Mesenchymal stem cell (in vitro differentiated cells and primary cell): ENCODE data around the gene ENTPD2.

Experiments
- DNase-seq: peaks from one replicate; pipeline ENCODE4 v3.0.0-alpha.2; 2013
- H2AFZ ChIP-seq: one replicate; pipeline ENCODE4 v1.6.1; 2013; ENCODE audit warnings: low read depth, mild to moderate bottlenecking, control low read depth, inconsistent platforms, low read length, moderate library complexity
- H2AK5ac ChIP-seq: 2 replicates; pipeline ENCODE4 v1.6.1; 2013; ENCODE audit warnings: low read length, moderate library complexity, mild to moderate bottlenecking, inconsistent platforms; ENCODE audit not compliant: severe bottlenecking
- H2BK120ac ChIP-seq: one replicate; pipeline ENCODE4 v1.6.1; 2013; ENCODE audit warnings: low read depth, mild to moderate bottlenecking, inconsistent platforms, low read length, moderate library complexity
- H2BK12ac ChIP-seq, 2 experiments: one replicate each; pipeline ENCODE4 v1.6.1; 2013; ENCODE audit warnings: inconsistent platforms in 2 of 2, low read length in 2 of 2, mild to moderate bottlenecking in 2 of 2, moderate library complexity in 2 of 2, control low read depth in 1 of 2
- H2BK15ac ChIP-seq: one replicate; pipeline ENCODE4 v1.6.1; 2013; ENCODE audit warnings: mild to moderate bottlenecking, low read depth, inconsistent platforms; ENCODE audit not compliant: poor library complexity, severe bottlenecking
- H2BK5ac ChIP-seq: 2 replicates; pipeline ENCODE4 v1.6.1; 2013; ENCODE audit warnings: low read depth, mild to moderate bottlenecking, low read length, control low read depth, inconsistent platforms; ENCODE audit not compliant: poor library complexity, severe bottlenecking
- H3K14ac ChIP-seq, 2 experiments: one replicate each; pipeline ENCODE4 v1.6.1; 2013; ENCODE audit warnings: inconsistent platforms in 2 of 2, low read length in 2 of 2, control low read depth in 1 of 2, mild to moderate bottlenecking in 1 of 2, moderate library complexity in 1 of 2
- H3K18ac ChIP-seq, 2 experiments: one replicate each; pipeline ENCODE4 v1.6.1; 2013; ENCODE audit warnings: inconsistent platforms in 2 of 2, low read length in 2 of 2, control low read depth in 1 of 2, low read depth in 1 of 2, mild to moderate bottlenecking in 1 of 2
- H3K23ac ChIP-seq, 2 experiments: one replicate each; pipeline ENCODE4 v1.6.1; 2013; ENCODE audit warnings: inconsistent platforms in 2 of 2, low read length in 2 of 2, mild to moderate bottlenecking in 2 of 2, moderate library complexity in 2 of 2, control low read depth in 1 of 2
- H3K27ac ChIP-seq: 2 replicates; pipeline ENCODE4 v1.5.1; 2013; ENCODE audit warnings: mild to moderate bottlenecking, moderate library complexity, low read length, control low read depth, inconsistent platforms; ENCODE audit not compliant: poor library complexity, severe bottlenecking
- H3K27me3 ChIP-seq, 2 experiments: 2 replicates each; pipeline versions ENCODE4 v1.6.1 to v1.7.0; 2013; ENCODE audit warnings: low read length in 2 of 2, mild to moderate bottlenecking in 2 of 2, moderate library complexity in 2 of 2, control low read depth in 1 of 2, inconsistent platforms in 1 of 2; ENCODE audit not compliant: control insufficient read depth in 1 of 2, insufficient read depth in 1 of 2
- H3K36me3 ChIP-seq, 2 experiments: 2 replicates each; pipeline versions ENCODE4 v1.6.1 to v1.7.0; 2013; ENCODE audit warnings: low read length in 2 of 2, control low read depth in 1 of 2, inconsistent platforms in 1 of 2, low read depth in 1 of 2, mild to moderate bottlenecking in 1 of 2; ENCODE audit not compliant: insufficient read depth in 2 of 2, control insufficient read depth in 1 of 2
- H3K4ac ChIP-seq, 2 experiments: one replicate each; pipeline ENCODE4 v1.6.1; 2013; ENCODE audit warnings: inconsistent platforms in 2 of 2, low read length in 2 of 2, mild to moderate bottlenecking in 2 of 2, moderate library complexity in 2 of 2, control low read depth in 1 of 2, low read depth in 1 of 2
- H3K4me1 ChIP-seq: 2 replicates; pipeline ENCODE4 v1.6.1; 2013; ENCODE audit warnings: low read depth, low read length, control low read depth; ENCODE audit not compliant: control insufficient read depth, insufficient read depth
- H3K4me2 ChIP-seq: 2 replicates; pipeline ENCODE4 v1.6.1; 2013; ENCODE audit warnings: low read length, mild to moderate bottlenecking, inconsistent platforms; ENCODE audit not compliant: poor library complexity, severe bottlenecking
- H3K4me3 ChIP-seq, 2 experiments: 2 replicates each; pipeline versions ENCODE4 v1.5.1 to v1.7.0; 2013; ENCODE audit warnings: low read length in 2 of 2, mild to moderate bottlenecking in 2 of 2, control low read depth in 1 of 2, low read depth in 1 of 2; ENCODE audit not compliant: insufficient read depth in 1 of 2
- H3K79me1 ChIP-seq: replicated peaks from 2 replicates; pipeline ENCODE4 v1.6.1; 2013; ENCODE audit warnings: mild to moderate bottlenecking, control low read depth, low read length, inconsistent platforms; ENCODE audit not compliant: poor library complexity, severe bottlenecking
- H3K9ac ChIP-seq: 2 replicates; pipeline ENCODE4 v1.7.0; 2013; ENCODE audit warnings: mild to moderate bottlenecking, low read length, moderate library complexity
- H3K9me3 ChIP-seq: 2 replicates; pipeline ENCODE4 v1.7.0; 2013; ENCODE audit warnings: mild to moderate bottlenecking, low read length; ENCODE audit not compliant: control insufficient read depth
- H4K8ac ChIP-seq: one replicate; pipeline ENCODE4 v1.6.1; 2013; ENCODE audit warnings: inconsistent platforms, mild to moderate bottlenecking, low read length, moderate library complexity
- H4K91ac ChIP-seq: one replicate; pipeline ENCODE4 v1.6.1; 2013; ENCODE audit warnings: mild to moderate bottlenecking, low read length, inconsistent platforms
- WGBS: methylation state at CpG from one replicate; pipeline ENCODE4 v1.1.7; 2013; ENCODE audit warnings: mixed read lengths; 5-methylcytosine and 5-hydroxymethylcytosine counted together

ENTPD2 gene

GRCh38 chr9:137038916-137039315 is 14.9 kb downstream of the ENTPD2 start:
- no peak overlapping the region for H3K23ac ChIP-seq

GRCh38 chr9:137037483-137037882 is 16.4 kb downstream of the ENTPD2 start:
- Histone ChIP-seq H3K4ac (no peak overlapping the region), H3K27ac (no peak overlapping the region), H2BK5ac (no peak overlapping the region), H2BK120ac (no peak overlapping the region), H2AFZ (no peak overlapping the region), H3K4me1 (peaks cover 3% of the 10 kb centered on the region), H3K4me2 (no peak overlapping the region), H3K36me3 (peaks cover 20 to 45% of the 10 kb centered on the region in 2 experiments), H3K18ac (no peak overlapping the region), H3K9me3 (no peaks in the 10 kb centered on the region), H4K8ac (no peak overlapping the region), H2AK5ac (no peak overlapping the region), H3K14ac (no peak overlapping the region), H3K4me3 (no peak overlapping the region), H4K91ac (no peak overlapping the region), H3K79me1 (no peaks in the 10 kb centered on the region), H3K9ac (no peak overlapping the region), H2BK12ac (no peak overlapping the region), H2BK15ac (no peak overlapping the region), H3K23ac (no peak overlapping the region), H3K27me3 (peaks cover 0 to 11% of the 10 kb centered on the region in 2 experiments)
- WGBS: 92% methylated on average over 10 of the region's 10 CpGs
- DNase-seq: no peak

More at GRCh38 chr9:137038916-137039315, 14.9 kb downstream of the ENTPD2 start:
- Histone ChIP-seq H4K8ac (no peak overlapping the region), H2AK5ac (no peak overlapping the region), H2BK120ac (no peak overlapping the region), H4K91ac (no peak overlapping the region), H3K27ac (no peak overlapping the region), H3K27me3 (peaks cover under 1 to 8% of the 10 kb centered on the region in 2 experiments), H3K4me1 (peaks cover 3% of the 10 kb centered on the region), H3K4ac (no peak overlapping the region), H3K9me3 (no peaks in the 10 kb centered on the region), H3K36me3 (peaks cover 20 to 45% of the 10 kb centered on the region in 2 experiments), H3K18ac (no peak overlapping the region), H2BK15ac (no peak overlapping the region), H3K4me3 (no peak overlapping the region), H2AFZ (no peak overlapping the region), H2BK12ac (no peak overlapping the region), H3K79me1 (no peaks in the 10 kb centered on the region), H3K9ac (no peak overlapping the region), H3K14ac (no peak overlapping the region), H3K4me2 (no peak overlapping the region), H2BK5ac (no peak overlapping the region)
- WGBS: 95% methylated on average over 6 of the region's 9 CpGs
- no peak for DNase-seq

GRCh38 chr9:137037035-137037434 is 16.8 kb downstream of the ENTPD2 start:
- no peak overlapping the region for H3K4ac ChIP-seq
- no peak overlapping the region for H2AFZ ChIP-seq
- no peak overlapping the region for H2BK12ac ChIP-seq
- WGBS: 84% methylated on average over 3 of the region's 13 CpGs
- no peak overlapping the region for H4K91ac ChIP-seq
- H3K4me1 ChIP-seq: peaks cover 3% of the 10 kb centered on the region
- H3K27ac ChIP-seq: no peak overlapping the region
- no peak overlapping the region for H3K14ac ChIP-seq
- DNase-seq: no peak
- H2BK120ac ChIP-seq: no peak overlapping the region
- peaks cover 0 to 11% of the 10 kb centered on the region in 2 experiments for H3K27me3 ChIP-seq
- H2BK15ac ChIP-seq: no peak overlapping the region
- no peaks in the 10 kb centered on the region for H3K79me1 ChIP-seq
- no peak overlapping the region for H4K8ac ChIP-seq
- no peak overlapping the region for H2BK5ac ChIP-seq
- no peak overlapping the region for H3K4me3 ChIP-seq
- H2AK5ac ChIP-seq: no peak overlapping the region
- no peak overlapping the region for H3K9ac ChIP-seq
- H3K36me3 ChIP-seq: peaks cover 20 to 45% of the 10 kb centered on the region in 2 experiments
- no peaks in the 10 kb centered on the region for H3K9me3 ChIP-seq
- no peak overlapping the region for H3K23ac ChIP-seq
- H3K4me2 ChIP-seq: no peak overlapping the region
- no peak overlapping the region for H3K18ac ChIP-seq

- no peak overlapping the region for H4K91ac ChIP-seq
- no peak for DNase-seq
- no peaks in the 10 kb centered on the region for H3K79me1 ChIP-seq
- 85% methylated on average over 8 of the region's 8 CpGs for WGBS
- H2BK12ac ChIP-seq: peak overlapping the region in 1 of 2 experiments; percentile 17
- H2BK5ac ChIP-seq: no peak overlapping the region
- H3K4ac ChIP-seq: no peak overlapping the region
- H4K8ac ChIP-seq: no peak overlapping the region
- peaks cover 0 to 11% of the 10 kb centered on the region in 2 experiments for H3K27me3 ChIP-seq
- no peaks in the 10 kb centered on the region for H3K9me3 ChIP-seq
- no peak overlapping the region for H3K9ac ChIP-seq
- H3K27ac ChIP-seq: no peak overlapping the region
- peaks cover 3% of the 10 kb centered on the region for H3K4me1 ChIP-seq
- no peak overlapping the region for H3K4me2 ChIP-seq
- no peak overlapping the region for H3K14ac ChIP-seq
- no peak overlapping the region for H2BK120ac ChIP-seq
- no peak overlapping the region for H2AFZ ChIP-seq
- H2BK15ac ChIP-seq: peak overlapping the region; percentile 16
- no peak overlapping the region for H3K4me3 ChIP-seq
- no peak overlapping the region for H2AK5ac ChIP-seq
- peak overlapping the region in 1 of 2 experiments; percentile 11 for H3K23ac ChIP-seq
- H3K36me3 ChIP-seq: peaks cover 20 to 36% of the 10 kb centered on the region in 2 experiments
- H3K18ac ChIP-seq: no peak overlapping the region
These were observed 17.9 kb downstream of the ENTPD2 start for GRCh38 chr9:137035937-137036336.
